Left hindlimb (tissue), 1 donor: ENCODE measurements around the gene UBE2QL1.

ENCODE experiments used
- DNase-seq: peaks from one replicate; pipeline ENCODE4 v3.0.0-alpha.2; 2018

UBE2QL1 gene

DNA sequence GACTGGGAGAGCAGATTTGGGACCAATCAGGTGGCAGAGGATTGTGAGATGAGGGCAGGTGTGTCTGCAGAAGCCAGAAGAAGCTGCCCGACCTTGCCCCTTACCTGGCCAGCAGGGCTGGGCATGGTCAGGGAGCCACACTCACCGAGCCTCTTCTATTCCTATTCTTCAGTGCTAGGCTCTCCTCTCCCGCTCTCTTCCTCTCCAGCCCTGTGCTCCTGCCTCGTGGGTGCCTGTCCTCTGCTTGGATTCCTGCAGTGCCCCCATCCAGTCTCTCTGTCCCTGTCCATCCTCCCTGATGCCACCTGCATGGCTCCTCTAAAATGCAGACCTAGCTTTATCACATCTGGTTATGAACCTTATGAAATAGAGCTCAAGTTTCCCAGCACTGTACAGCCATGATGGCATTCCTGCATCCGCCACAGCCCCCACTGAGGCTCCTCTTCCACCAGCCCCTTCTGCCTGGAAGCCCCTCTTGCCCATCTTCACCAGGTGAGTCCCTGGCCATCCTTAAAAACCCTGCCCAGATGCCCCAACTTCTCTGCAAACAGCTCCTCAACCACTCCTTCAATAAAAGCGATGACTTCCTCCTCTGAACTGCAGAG lies 8.2 kb downstream of the UBE2QL1 start:
- DNase-seq = no peak

DNA sequence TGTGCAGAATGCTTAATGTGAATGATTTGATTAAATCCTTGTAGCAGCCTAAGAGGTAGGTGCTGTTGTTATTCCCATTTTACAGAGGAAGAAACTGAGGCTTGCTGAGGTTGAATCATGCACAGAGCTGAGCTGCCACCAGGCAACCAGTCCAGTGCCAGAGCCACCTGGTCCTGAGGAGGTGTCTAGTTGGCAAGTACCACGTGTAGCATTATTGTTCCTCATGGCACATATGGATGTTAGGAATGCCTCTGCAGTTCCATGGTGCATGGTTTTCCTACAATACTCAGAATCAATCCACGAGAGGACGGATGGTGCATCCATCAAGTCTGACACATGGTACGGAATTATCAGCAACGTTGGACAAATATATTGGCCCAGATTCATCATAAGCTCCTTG lies 8.9 kb downstream of the UBE2QL1 start:
- DNase-seq = no peak

- no peak for DNase-seq
These were observed 10.2 kb downstream of the UBE2QL1 start for GRCh38 chr5:6458833-6459232.

GRCh38 chr5:6459896-6460295 lies 11.2 kb downstream of the UBE2QL1 start:
- no peak for DNase-seq

DNA sequence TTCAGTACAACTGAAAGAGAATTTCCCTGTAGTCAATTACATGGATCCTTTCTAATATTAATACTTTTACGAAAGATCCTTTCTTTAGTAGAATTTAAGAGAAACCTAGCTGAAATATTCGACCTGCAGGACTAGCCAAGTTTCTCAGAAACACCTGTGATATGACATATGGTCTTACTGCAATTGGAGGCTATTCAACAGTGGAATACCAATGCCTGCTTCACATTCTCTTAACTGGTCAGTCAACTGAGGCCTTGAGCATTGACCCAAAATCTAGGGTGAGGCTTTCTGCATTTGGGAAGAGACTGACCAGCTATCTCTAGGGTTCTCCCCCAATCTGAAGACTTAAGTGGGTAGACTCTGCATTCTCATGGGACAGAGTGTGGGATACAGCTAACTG lies 12.3 kb downstream of the UBE2QL1 start:
- no peak for DNase-seq

GRCh38 chr5:6461793-6462650 lies 13.4 kb downstream of the UBE2QL1 start:
- DNase-seq = no peak

GRCh38 chr5:6462671-6463070 lies 14.0 kb downstream of the UBE2QL1 start:
- DNase-seq = no peak

- DNase-seq = no peak
These were observed 15.8 kb downstream of the UBE2QL1 start for GRCh38 chr5:6464441-6464840.

GRCh38 chr5:6465831-6466790 lies 17.5 kb downstream of the UBE2QL1 start:
- DNase-seq = no peak

DNA sequence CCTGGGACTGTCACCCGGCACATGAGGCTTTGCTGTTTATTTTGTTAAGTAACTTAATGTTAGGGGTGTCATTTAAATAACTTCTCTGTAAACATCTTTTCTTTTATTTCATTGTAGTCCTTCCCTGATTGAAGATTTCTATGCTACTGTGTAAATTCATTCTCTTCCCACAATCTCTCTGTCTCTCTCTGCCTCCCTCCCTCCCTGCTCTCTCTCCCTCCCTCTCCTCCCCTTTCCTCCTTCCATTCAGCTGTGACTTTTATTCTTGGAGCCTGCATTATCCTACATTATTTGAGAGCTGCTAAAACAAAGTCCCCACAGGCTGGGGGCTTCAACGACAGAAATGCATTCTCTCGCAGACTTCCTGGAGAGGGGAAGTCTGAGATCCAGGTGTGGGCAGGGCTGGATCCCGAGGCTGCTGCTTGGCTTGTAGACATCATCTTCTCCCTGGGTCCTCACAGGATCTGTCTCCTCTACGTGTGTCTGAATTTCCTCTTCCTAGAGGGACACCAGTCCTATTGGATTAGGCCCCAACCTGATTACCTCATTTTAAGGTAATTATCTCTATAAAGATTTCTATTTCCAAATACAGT lies 18.4 kb downstream of the UBE2QL1 start:
- DNase-seq = no peak

DNA sequence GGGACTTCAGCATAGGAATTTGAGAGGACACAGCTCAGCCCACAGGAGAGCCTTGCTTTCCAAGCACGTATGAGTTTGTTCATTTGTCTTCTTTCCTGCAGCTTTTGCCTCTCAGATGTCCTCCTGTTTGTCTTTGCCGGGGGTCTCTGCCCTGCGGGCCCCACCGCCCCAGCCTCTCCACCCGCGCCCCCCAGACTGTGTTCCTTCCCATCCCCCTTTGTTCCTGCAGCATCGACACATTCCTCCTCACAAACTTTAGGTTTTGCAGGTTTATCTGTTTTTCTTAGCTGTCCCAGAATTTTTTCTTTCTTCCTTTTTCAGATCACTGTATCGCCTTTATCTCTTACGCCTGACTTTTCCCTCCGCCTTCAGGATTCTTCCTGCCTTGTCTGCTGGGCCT lies 18.9 kb downstream of the UBE2QL1 start:
- DNase-seq = no peak

DNA sequence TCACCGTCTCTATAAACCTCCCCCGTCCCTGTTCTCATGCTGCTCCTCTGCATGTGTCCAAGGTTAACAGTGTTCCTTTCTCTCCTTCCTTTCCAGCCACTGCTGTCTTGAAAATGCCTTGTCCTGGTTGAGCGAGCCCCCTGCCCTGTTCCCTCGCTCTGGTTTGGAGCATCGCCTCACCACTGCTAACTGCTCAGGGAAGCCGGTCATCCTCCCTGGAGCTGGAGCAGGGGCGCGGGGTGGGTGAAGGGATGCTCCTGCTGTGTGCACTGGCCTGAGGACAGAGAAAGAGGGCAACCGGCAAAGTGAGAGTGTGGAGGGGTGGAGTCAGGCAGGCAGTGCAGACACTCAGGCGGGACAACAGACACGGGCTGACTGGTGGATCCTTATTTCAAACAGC lies 19.4 kb downstream of the UBE2QL1 start:
- no peak for DNase-seq

GRCh38 chr5:6468870-6469269 lies 20.2 kb downstream of the UBE2QL1 start:
- no peak for DNase-seq

DNA sequence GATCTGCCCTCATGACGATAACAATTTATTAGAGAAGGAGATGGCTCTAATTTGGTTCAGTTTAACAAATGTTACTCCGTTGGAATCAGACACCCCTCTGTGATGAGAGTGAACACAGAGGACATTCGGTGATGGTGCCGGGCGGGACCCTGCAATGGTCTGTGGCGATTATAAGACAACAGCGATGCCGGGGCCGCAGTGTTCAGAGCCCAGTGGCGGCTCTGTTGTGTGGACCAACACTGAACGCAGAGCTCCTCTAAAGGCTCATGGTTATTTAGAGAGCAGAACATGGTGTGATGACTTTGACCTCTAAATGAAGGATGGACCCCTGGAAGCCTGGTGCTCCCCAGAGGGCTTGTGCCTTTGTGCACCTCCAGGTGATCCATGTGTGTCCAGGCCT lies 21.2 kb downstream of the UBE2QL1 start:
- DNase-seq = no peak

DNA sequence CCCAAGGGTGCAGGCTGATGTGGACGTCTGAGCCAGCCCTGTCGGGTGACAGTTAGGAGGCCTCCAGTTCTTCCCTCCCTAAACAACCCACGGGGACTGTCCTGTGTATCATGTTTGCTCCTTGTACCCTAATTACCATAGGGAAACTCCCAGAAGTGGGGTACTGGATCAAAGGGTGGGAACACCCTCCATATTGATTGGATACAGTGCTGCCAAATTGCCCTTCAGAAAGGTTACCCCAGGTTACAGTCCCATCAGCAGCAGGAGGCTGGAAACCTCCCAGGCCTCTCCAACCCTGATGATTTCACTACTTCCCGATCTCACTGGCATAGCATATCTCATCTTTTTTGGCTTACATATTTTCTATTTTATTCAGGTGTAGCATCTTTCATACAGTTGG lies 22.0 kb downstream of the UBE2QL1 start:
- DNase-seq = no peak

- DNase-seq = no peak
These were observed 22.6 kb downstream of the UBE2QL1 start for GRCh38 chr5:6471252-6471651.

DNA sequence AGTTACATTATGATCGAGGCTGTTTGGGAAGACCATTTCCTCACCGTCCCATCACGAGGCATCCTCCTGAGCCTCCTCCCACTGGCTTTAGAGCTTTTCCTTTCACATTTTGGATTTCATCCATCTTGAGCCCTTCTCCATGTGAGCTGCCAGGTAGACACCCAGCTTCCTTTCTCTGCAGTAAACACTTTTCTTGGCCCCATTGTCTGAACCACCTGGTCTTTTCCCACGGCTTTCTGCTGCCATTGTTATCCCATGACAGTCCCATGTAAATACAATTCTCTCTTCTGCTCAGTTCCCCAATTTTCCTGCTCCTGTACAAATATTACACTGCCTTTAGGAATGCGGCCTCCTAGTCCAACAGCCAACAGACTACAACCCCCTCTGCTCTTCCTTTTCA lies 24.1 kb downstream of the UBE2QL1 start:
- no peak for DNase-seq

- DNase-seq = no peak
These were observed 24.6 kb downstream of the UBE2QL1 start for GRCh38 chr5:6473284-6473683.

- DNase-seq = no peak
These were observed 27.1 kb downstream of the UBE2QL1 start for GRCh38 chr5:6475626-6476312.

DNA sequence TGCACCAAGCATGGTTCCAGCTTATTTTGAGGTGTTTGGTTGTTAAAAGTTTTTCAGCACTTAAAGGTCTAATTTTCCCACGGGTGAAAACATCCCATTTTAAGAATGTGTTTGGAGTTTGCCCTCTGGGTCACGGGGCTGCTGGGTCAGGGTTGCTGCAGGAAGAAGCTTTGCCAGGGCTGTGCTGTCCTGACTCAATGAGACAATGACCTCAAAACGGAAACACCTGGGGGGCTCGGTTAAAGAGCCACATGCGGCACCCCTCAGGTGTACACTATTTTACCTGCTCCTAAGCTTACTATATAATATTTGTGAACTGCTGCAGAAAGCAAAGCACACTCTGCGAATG lies 27.6 kb downstream of the UBE2QL1 start:
- DNase-seq = no peak

DNA sequence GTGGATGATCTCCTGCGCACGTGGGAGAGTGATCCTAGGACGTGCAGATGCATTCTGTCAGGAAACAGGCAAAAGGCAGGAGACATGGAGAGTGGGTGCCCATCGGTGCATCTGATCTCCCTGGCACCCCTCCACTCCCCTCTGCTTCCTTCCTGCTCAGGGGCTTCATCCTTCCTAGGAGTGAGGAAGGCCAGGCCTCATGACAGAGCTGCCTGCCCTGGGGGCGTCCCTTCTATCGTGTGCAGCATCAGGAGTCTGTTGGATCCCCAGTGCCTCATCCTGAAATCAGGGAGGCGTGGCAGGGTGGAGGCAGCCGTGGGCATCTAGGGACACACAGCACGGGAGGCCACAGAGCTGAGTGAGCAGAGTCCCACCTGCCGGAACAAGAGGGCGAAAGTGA lies 30.1 kb downstream of the UBE2QL1 start:
- no peak for DNase-seq
